Ammon's horn (tissue), 1 donor: ENCODE data around the gene GPR141.

Source experiments
- DNase-seq: peaks from one replicate; pipeline ENCODE4 v3.0.0-alpha.2; 2016; ENCODE audit warnings: low spot score

The GPR141 gene

DNA sequence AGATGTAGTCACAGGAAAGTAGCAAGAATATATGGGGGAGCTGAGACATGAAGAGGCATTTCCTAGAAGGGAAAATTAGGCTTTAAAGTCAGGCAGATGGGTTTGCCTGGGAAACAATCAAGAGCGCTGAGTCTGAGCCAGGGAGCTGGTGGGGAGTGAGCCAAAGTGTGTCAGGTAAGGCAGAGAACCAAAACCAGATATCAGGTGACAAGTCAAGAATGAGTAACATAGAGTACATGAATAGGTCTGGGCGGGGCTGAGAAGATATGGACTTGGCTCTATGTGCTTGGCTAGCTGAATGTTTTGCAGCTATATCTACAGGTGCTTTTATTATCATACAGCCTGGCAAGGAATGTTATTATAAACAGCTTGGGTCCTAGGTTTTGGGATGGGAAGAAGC, 49.3 kb downstream of the GPR141 start:
- no peak for DNase-seq

DNA sequence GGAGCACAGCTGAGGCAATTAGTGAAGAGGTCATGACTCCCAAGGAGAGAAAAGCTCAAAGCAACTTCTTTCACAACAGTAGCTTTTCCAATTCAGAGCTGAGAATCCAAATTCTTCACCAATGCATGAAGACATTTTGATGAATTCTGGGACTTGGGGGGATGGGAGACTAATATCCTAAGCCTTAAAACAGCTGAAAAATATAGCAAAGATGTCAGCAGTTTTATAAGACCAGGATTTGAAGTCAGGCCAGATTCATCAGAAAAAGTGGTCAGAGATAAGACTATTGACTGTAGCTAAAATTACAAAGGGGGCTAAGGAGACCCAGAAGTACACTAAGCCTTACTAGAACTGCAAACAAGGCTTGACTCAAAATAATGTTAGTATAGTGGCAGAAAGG, 51.6 kb downstream of the GPR141 start:
- no peak for DNase-seq

DNA sequence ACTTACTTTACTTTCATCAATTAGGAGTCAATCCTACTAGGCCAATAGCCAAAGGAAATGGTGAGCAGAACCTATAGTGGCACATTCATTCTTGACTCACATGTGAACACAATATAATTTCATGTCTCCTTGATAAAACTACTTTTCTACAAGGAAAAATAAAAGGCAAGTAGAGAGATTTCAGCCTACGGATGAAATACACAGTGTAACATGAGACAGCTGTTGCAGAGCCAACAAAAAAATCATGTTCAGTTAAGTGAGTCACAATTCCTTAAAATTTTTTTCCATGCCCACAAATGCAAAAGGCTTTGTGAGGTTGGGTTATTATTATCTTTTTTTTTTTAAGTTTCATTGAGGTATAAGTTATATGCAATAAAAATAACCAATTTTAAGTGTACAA, 54.8 kb downstream of the GPR141 start:
- DNase-seq = no peak

DNA sequence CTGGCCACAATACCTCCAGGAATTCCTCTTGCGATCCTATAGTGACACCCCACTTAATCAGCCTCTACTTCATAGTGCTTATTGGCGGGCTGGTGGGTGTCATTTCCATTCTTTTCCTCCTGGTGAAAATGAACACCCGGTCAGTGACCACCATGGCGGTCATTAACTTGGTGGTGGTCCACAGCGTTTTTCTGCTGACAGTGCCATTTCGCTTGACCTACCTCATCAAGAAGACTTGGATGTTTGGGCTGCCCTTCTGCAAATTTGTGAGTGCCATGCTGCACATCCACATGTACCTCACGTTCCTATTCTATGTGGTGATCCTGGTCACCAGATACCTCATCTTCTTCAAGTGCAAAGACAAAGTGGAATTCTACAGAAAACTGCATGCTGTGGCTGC, 56.8 kb downstream of the GPR141 start:
- DNase-seq = no peak

DNA sequence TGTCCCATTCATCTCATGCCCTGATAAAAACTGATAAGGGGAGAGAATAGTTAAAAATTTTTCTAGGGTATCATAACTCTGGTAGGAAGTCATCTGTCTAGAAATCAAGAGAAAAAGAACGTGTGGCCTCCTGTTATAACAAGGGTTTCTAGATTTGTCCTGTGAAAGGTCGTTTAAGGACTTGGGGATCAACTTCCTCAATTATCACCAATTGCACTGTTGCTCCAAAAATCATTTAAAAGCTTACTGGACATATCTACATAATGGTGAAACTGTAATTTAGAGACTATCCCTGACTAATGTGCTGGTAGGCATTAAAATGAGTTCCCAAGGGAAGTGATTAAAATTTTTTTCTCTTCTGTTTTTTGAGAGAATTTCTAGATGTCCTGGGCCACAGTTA, 58.2 kb downstream of the GPR141 start:
- no peak for DNase-seq

GRCh38 chr7:37751096-37751495, 67.5 kb downstream of the GPR141 start:
- DNase-seq = no peak

DNA sequence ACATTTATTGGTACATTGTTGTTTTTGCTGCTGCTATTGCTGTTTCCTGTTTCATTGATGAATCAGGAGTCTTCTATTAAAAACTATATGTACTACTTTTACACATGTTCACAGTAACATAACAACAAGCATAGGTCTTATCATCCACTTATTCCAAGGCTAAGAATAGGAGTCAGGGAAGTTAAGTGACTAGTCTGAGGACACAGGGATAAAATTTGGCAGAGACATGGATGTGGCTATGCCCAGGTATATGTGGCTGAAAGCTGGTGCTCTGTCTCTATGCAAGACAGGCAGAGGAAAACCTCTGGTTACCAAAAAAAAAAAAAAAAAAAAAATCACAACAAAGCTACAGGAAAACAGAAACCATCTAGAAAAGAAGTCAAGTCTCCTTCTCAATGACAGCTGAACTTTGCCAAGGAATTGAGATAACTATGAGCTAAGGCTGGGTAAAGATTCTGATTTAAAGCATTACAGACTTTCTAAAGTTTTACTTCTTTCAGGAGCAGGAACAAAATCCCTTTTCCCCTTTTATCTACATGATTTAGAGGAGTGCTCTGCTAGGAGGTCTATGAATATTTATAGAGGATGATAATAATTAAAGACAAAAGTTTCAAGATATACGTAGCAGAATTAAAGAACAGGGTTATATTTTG, 70.0 kb downstream of the GPR141 start:
- DNase-seq = no peak

- no peak for DNase-seq
These were observed 73.4 kb downstream of the GPR141 start for GRCh38 chr7:37756797-37757551.

DNA sequence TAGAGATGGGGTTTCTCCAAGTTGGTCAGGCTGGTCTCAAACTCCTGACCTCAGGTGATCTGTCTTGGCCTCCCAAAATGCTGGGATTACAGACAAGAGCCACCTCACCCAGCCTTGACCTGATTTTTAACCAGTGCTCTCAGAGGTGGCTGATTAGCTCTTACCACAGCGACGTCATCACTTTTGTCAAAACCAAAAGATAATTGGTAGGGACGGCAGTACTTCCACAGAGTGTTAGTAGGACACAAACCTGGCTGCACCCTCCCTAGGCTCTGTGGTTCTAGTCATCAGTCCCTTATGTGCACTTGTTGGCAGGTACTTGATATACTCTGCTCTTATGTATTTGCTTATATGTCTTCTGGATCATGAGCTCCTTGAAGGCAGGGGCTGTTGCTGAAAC, 74.0 kb downstream of the GPR141 start:
- no peak for DNase-seq

DNA sequence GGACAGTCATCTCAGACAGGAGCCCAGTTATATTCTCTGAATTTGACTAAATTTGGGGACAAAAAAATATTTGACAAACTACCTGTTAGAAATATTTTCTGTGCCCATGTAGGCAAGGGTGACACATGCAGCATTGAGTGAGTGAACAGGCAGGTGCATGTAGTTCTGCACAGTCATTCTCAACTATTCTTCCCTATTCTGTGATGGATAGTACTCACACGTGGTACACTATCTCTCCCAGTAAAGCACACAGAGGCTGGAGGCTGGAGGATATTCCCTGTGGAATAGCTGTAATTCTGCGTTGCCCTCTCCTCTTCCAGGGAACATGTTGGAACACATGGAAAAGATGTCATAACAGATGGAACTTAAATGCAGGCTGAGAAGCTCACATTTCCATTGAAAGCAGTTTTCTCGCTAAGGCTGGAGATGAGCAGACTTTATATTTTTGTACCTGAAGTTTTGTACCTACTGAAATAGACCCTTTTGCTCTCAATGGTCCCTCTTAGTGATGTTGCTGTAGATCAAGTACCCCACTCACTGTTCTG, 75.0 kb downstream of the GPR141 start:
- peak; percentile 7 for DNase-seq

DNA sequence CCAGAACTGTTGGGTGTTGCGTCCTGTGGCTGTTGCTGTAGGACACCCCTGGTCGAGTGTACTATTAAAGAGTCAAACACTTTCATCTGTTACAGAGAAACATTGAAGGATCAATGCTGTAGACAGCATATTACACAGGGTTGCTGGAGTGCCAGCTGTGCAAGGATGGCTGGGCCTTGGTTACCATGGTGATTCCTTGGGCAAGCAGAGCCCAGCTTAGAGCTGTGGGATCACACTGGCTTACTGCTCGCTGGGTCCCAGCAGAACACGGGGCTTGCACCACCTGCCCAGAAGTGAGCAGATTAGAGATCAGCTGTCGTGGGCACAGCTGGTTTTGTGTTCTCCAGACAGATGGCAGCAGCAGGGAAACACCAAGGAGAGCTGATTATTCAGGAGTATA, 76.0 kb downstream of the GPR141 start:
- peak; percentile 14 for DNase-seq

DNA sequence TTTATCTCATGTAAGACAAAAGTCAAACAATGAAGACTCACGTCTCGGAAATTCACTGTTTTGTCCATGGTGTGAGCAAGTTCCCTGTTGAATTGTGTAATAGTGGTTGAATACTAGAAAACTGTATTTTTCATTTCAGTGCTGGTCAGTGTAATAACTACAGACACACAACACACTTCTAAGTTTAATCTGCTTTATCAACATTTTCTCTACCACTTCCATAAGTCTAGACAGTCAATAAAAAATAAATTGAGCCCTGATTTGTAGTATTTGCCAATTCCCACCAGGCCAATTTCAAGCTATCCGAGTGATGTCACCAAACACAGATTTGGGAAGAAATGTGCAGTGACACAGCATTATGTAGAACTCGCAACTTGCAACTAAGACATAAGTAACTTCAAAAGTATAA, 81.9 kb downstream of the GPR141 start:
- DNase-seq = no peak

DNA sequence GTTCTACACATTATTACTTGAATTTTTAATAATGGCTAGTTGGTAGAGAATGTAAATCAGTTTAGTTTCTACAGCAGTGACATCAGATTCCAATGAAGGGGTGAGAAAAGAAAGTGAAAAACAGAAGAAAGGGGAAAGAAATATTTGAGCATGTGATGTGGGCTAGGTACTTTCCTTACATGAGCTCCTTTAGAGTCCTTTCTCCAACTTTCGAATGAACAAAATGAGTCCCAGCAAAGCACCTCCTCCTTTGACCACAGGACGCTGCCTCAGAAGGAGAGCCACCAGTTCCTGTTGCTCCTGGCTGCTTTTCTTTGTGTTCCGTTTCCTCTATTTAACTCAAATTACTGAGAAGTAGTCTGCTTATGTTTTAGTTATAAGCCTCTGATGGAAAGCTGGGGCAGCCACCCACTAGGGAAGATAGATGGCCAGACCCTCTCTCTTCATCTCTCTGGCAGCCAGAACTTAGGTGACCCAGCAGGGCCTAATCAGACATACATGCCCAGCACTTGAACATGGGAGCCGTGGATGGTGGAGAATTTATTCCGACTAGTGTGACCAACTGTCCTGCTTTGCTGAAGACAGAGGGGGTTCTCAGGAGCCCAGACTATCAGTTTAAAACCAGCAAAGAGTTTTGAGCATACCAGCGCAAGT, 82.4 kb downstream of the GPR141 start:
- peak; percentile 54 for DNase-seq

- DNase-seq = no peak
These were observed 85.0 kb downstream of the GPR141 start for GRCh38 chr7:37768611-37769010.

DNA sequence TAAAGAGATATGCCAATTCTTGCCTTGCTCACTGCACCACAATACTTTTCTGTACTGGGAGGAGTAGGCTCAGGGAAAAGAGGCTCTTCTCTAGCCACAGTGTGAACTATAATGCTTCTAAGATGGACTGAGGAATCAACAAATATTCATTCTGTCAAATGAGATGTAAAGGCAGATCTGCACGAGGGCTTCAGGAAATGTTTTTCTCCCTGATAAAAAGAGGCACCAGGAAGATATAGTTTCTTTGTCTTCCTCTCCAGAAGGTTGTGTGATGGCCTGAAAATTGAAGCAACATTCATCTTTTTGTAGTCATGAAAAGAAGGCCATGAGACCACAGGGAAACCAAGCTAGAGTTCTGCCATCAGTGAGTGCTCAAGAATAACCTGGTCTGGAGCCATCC, 85.7 kb downstream of the GPR141 start:
- DNase-seq = no peak

DNA sequence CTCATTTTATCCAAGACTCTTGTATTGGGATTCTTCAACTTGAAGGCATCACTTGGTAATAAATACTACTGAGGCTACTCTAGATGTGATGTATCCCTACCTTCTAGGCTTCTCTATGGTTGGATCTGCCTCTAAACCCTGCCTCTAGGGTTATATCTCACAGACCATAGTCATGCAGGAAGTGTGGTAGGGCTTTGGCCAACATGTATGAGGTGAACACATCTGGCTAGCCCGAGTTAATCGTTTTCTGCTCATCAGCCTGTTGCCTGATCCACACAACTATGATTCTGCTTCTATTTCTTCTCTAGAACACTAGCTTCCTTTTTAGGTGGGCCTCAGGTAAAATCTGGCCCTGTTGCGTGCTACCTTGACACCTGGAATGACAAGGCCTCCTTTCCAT, 86.2 kb downstream of the GPR141 start:
- no peak for DNase-seq

GRCh38 chr7:37770838-37771237, 87.3 kb downstream of the GPR141 start:
- no peak for DNase-seq

DNA sequence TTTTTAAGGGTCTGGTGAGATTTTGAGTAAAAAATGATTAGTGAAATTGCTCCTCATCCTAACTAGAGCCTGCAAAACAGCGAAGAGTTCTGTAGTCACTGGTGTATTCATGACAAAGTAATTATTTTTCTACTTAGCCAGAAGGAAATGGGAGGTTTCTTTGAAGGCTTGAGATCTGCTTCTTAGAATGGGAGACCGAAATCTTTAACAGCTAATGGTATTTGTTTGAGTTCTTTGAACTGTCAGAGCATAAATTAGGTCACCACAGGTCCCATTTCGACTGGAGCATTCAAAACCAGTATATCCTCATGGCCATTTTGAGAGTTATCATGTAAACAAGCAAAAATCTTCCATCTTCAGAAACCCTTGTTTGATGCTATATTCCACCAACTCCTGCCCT, 87.8 kb downstream of the GPR141 start:
- DNase-seq = no peak

DNA sequence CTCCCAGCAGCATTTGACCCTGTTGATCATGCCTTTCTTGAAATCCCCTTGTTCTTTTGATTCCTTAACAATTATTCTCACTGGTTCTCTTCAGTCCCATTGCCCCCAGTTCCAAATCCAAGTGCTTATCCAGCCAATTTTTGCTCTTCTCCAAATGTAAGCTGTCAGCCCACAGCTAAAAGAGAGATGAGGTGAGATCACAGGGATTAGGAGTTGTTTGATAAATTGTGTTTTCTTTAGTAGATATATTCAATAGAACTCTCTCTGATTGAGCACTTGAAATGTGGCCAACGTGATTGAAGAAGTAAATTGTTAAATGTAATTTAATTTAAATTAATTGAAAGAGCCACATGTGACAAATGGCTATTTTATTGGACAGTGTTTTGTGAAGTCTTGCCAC, 88.2 kb downstream of the GPR141 start:
- DNase-seq = no peak

- DNase-seq = no peak
These were observed 92.4 kb downstream of the GPR141 start for GRCh38 chr7:37775921-37776320.

DNA sequence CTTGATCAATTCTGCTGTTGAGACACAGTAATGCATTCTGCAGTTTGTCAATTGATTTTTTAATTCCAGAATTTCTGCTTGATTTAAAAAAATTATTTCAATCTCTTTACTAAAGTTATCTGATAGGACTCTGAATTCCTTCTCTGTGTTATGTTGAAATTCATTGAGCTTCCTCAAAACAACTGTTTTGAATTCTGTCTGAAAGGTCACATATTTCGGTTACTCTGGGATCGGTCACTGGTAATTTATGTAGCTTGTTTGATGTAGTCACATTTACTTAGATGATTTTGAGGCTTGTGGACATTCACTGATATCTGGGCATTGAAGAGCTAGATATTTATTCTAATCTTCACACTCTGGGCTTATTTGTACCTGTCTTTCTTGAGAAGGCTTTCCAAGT, 97.6 kb downstream of the GPR141 start:
- DNase-seq = no peak

DNA sequence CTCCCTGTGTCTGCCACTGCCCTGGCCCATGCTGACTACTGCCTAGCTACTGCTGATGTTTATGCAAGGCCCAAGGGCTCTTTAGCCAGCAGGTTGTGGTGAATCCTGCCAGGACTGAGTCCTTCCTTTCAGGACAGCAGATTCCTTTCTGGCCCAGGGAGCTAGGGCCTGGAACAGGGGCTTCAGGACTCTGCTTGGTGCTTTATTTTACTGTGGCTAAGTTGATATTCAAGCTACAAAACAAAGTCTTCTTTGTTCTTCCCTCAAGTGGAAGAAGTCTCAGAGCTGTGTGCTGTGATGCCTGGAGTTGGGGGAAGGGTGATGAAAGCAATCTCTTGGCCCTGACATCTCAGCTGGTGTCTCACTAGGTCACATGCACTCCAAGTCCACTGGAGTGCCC, 98.6 kb downstream of the GPR141 start:
- DNase-seq = no peak

DNA sequence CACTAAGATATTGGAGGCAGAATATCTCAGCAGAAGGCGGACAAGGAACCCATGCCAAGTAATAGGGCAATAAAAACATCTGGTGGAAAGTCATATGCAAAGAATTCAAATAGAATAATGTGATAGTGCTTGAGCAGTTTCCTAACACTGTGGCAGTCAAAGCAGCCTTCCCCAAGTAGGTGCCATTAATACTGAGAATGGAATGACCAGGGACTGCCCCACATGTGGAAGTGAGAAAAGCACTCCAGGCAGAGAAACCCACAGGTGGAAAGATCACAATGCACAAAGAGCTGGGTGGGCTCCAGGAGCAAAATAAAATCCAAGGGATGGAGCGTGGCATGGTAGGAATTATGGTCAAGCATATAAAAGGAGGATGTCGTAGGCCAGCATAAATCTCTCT, 100.4 kb downstream of the GPR141 start:
- DNase-seq = no peak
